Cardiac fibroblast (primary cell): ENCODE measurements around the gene BARHL1.

ENCODE experiments used
- DNase-seq, 2 donors: peaks; one replicate each; pipeline versions ENCODE4 v3.0.0 to v3.0.0-alpha.2; 2010; ENCODE audit warnings: low read depth in 2 of 2
- H3K4me3 ChIP-seq, 2 donors: replicated peaks in 1 of 2; 1 replicate in 1 of 2; 2 replicates in 1 of 2; pipeline ENCODE4 v1.5.1; 2011; ENCODE audit warnings: low read depth in 2 of 2, low read length in 2 of 2, mild to moderate bottlenecking in 2 of 2, moderate library complexity in 1 of 2
- TF ChIP-seq, protein P1 (sequence below): IDR thresholded peaks from one replicate; pipeline ENCODE4 v1.5.1; 2011; ENCODE audit warnings: low read depth, mild to moderate bottlenecking, low read length, inconsistent platforms

BARHL1 gene

DNA sequence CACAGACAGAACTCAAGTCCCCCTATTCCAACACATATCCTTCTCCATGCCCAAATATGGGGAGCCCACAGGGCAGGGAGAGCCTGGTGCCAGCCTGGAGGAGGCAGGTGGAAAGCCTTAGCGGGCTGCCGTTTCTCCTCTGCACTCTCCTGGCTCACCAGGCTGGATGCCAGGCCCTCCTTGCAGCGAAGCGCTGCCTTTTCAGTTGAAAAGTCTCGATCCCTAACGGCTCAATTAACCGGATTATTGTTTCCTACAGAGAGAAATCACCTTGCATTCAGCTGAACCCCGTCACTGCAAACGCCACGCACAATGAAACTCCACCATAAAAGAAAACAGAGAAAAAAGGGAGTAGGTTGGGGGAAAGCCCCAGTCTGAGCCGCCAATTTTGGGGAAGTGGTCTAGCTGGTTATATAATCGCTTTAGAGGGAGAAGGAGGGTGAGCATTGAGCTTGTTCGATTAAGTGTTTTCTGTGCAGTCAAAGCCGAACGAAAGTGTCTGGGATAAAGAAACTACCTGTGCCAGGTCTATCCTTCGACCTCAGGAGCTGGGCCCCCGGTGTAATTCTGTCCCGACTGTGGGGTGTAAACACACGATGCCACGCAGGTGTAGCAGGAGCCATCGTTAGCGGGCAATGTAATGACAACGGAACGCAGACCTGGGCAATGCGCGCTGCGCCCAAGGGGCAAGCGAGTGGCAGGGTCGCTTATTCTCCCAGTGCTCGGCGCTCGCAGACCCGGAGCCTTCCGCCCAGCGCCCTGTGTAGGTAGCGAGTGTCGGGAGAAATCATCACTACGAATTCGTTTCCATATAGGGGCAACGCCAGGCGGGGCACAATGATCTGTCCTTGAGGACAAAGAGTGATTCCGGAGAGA, 3.8 kb downstream of the BARHL1 start:
- TF ChIP-seq, protein P1, sequence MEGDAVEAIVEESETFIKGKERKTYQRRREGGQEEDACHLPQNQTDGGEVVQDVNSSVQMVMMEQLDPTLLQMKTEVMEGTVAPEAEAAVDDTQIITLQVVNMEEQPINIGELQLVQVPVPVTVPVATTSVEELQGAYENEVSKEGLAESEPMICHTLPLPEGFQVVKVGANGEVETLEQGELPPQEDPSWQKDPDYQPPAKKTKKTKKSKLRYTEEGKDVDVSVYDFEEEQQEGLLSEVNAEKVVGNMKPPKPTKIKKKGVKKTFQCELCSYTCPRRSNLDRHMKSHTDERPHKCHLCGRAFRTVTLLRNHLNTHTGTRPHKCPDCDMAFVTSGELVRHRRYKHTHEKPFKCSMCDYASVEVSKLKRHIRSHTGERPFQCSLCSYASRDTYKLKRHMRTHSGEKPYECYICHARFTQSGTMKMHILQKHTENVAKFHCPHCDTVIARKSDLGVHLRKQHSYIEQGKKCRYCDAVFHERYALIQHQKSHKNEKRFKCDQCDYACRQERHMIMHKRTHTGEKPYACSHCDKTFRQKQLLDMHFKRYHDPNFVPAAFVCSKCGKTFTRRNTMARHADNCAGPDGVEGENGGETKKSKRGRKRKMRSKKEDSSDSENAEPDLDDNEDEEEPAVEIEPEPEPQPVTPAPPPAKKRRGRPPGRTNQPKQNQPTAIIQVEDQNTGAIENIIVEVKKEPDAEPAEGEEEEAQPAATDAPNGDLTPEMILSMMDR, result no peak
- no peak overlapping the region for H3K4me3 ChIP-seq
- no peak for DNase-seq

DNA sequence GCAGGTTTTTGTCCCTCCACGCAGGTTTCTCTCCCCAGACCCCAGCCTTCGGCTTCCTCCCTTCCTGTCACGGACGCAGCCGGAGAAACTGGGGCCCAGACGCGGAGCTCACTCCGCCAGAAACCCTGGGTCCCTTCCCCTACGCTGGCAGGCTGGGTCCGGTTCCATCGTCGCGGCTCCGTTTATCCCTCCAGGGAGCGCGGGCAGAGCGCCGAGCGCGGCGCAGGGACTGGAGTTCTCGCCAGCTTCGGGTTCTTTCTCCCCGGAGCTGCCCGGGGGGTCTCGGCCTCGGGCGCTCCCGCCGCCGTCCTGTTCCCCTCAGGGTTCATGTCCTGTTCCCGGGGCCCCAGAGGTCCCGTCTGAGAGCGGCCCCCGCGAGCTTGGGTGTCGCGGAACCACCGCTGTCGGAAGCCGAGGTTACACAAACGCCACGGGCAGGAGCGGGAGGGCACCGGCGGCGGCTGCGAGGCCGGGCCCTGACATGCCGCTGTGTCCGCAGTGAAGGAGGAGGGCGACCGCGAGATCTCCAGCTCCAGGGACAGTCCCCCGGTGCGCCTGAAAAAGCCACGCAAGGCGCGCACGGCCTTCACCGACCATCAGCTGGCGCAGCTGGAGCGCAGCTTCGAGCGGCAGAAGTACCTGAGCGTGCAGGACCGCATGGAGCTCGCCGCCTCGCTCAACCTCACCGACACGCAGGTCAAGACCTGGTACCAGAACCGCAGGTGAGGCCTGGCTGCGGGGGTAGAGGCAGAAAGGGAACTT, 4.6 kb downstream of the BARHL1 start:
- H3K4me3 ChIP-seq, result no peak overlapping the region
- no peak for DNase-seq
- TF ChIP-seq, protein P1, result no peak

DNA sequence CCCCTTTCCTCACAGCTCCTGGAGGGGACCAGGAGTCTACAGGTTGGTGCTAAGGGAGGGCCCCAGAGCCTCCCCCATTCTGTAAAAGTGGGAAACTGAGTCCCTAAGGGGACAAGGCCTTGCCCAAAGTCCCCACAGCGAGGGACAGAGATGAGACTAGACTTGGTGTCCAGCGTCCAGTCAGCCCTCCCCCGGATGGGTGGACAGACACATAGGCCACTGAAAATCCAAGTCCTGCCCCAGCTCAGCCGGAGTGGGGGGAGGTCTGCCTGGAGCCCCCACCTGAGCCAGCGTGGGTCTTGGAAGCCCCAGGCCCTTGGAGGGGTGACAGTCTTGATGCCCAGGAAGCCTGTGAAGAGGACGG, 5.2 kb downstream of the BARHL1 start:
- DNase-seq, result no peak
- H3K4me3 ChIP-seq, result no peak overlapping the region
- TF ChIP-seq, protein P1, result no peak

GRCh38 chr9:132588098-132588497, 5.7 kb downstream of the BARHL1 start:
- TF ChIP-seq, protein P1, result no peak
- no peak overlapping the region for H3K4me3 ChIP-seq
- DNase-seq, result no peak

GRCh38 chr9:132588501-132589147, 6.2 kb downstream of the BARHL1 start:
- no peak for DNase-seq
- no peak overlapping the region for H3K4me3 ChIP-seq
- TF ChIP-seq, protein P1, result no peak

DNA sequence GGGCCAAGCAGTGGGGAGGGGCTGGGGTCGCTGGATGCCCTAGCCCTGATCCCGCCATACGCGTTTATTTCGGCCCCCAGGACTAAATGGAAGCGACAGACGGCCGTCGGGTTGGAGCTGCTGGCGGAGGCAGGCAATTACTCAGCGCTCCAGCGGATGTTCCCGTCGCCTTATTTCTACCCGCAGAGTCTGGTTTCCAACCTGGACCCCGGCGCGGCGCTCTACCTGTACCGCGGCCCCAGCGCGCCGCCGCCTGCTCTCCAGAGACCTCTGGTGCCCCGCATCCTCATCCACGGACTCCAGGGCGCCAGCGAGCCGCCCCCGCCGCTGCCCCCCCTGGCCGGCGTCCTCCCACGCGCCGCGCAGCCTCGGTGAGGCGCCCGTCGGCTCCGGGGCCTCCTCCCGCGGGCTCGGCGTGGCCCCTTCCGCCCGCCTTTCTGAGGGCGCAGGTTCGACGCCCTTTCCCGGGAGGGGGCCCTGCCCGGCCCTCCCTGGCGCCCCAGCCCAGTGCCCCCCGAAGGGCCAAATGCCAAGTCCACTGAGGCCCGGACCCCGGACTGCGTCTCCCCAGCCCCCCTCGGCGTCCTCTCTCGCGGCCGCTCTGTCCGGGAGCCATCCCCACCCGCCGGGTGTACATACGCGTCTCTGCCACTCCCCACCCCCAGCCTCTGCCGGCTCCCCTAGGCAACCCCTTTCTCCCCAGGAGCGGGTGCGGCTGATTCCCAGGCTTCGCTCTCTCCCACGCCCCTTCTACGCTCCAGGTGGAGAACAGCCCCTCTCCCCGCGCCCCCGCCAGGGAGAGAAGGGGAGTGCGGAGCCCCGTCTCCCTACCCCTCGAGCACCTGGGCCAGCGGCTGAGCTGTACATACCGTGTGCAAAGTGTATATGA, 7.0 kb downstream of the BARHL1 start:
- H3K4me3 ChIP-seq, result no peak overlapping the region
- no peak for DNase-seq
- TF ChIP-seq, protein P1, result no peak
